Midbrain (tissue), 1 donor: ENCODE measurements around the gene CACNA1S.

Source experiments
- DNase-seq: peaks from one replicate; lab custom pipeline; 2025; lab: John Stamatoyannopoulos, UW

The CACNA1S gene

GRCh38 chr1:201026836-201027235, 85.4 kb downstream of the CACNA1S start:
- DNase-seq = peak; percentile 12

DNA sequence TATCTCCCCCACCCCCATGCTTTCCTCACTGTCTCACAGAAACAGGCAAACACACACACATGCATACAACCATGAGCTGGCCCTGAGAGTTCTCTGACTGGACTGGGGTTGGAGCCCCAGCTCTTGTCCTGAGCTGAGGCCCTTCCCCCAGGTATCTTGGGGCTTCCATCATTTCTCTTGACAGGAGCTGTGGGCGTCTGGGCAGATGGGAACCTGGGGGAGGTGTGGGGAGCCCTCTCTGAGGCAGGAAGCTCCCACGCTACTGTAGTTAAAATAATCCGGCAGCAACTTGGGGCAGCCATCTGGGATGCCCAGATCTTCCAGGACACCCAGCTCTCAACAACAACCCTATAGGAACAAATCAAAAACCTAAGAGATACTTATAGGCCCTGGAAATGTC, 86.0 kb downstream of the CACNA1S start:
- DNase-seq = no peak

- DNase-seq = no peak
Observed at GRCh38 chr1:201025571-201026002, 86.6 kb downstream of the CACNA1S start.

DNA sequence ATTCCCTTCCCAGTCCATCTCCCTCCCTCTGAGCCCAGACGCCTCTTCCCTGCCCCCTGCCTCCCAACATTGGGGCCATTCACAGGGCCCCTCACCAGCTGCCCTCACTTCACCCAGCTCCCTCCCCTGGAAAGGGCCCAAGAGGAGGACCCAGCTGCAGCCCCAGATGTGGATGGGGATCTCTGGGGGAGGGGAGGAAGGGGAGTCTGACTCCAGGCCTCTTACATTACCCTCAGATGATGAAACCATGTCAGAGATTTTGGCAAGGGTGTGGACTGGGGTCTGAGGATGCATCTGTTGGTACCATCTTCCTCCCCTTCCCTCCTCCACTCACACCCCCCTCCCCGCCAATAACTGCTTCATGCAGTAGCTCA, 87.6 kb downstream of the CACNA1S start:
- peak; percentile 20 for DNase-seq

- no peak for DNase-seq
Observed at GRCh38 chr1:201023920-201024624, 88.2 kb downstream of the CACNA1S start.

- DNase-seq = peak; percentile 82
Observed at GRCh38 chr1:201023517-201023902, 88.7 kb downstream of the CACNA1S start, which contains the start of gene KIF21B. Gene KIF21B (minus strand): TSS chr1:201023714. CDS start chr1:201023383, 331 bp downstream.

DNA sequence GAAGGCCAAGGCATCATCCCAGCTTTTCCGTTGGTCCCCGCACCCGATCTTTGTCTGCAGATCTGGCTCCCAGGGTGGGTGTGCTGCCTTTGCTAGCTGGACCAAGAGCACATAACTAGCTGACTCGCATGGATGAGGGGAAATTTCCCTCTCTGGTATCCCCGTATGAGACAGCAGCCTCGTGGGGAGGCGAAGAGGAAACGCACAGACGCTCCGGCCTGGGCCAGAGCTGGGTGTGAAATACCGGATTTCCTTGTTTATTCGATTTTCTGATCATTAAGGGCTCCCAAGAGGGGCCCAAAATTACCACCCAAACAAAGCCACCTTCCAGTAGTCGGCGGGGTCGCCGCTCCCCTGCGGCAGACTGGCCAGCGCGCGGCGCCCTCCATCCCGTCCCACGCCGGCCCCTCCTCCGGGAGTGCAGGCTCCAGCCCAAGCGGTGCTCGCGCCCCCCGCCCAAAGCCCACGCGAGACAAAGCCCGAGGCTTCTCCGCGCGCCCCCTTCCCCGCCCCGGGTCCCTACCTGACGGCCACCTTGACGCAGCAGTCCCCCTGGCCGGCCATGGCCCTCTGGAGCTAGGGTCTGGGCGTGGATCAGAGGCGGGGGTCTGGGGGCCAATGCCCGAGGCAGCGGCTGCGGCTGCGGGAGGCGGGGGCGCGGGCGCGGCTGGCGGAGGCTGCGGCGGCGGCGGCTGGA, 89.3 kb downstream of the CACNA1S start:
- DNase-seq = peak; percentile 35

GRCh38 chr1:201022493-201022819, 89.8 kb downstream of the CACNA1S start:
- DNase-seq = no peak

DNA sequence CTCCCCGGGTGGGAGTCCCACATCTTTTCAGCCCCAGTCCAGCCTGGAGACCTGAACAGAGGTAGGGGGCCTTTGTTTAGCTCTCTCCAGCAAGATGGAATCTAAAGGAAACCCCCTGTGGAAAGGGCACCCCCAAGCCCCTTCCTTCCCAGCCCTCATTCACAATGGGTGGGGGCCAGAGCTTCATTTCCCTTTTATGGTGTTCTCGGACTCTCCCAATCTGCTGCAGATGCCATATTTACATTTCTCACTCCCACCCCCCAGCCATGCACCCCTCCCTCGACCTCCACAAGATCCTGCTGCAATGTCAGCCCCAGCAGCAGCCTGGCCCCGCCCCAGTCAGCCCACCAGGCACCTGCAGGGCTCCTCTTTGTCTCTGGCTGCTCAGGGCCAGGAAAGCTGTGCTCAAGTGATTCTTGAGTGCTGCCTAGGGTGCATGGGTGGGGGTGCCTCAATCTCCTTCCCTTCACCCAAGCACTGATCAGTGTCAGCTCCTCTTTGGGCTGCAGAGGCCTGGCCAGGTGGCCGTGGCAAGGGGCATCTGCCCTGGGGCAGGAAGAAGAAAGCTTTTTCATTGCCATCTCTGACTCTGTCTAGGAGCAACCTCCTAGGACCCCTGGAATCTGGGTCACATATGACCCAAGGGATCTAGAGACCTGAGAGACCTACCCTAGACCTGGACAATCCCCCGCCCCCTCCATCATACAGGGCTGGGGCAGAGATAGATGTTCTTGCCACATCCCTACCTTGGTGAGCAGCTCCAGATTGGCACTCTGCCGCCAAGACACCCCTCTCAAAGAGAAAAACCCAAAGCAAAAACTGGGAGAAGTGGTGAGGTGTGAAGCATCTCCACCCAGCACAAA, 90.4 kb downstream of the CACNA1S start:
- DNase-seq = no peak

DNA sequence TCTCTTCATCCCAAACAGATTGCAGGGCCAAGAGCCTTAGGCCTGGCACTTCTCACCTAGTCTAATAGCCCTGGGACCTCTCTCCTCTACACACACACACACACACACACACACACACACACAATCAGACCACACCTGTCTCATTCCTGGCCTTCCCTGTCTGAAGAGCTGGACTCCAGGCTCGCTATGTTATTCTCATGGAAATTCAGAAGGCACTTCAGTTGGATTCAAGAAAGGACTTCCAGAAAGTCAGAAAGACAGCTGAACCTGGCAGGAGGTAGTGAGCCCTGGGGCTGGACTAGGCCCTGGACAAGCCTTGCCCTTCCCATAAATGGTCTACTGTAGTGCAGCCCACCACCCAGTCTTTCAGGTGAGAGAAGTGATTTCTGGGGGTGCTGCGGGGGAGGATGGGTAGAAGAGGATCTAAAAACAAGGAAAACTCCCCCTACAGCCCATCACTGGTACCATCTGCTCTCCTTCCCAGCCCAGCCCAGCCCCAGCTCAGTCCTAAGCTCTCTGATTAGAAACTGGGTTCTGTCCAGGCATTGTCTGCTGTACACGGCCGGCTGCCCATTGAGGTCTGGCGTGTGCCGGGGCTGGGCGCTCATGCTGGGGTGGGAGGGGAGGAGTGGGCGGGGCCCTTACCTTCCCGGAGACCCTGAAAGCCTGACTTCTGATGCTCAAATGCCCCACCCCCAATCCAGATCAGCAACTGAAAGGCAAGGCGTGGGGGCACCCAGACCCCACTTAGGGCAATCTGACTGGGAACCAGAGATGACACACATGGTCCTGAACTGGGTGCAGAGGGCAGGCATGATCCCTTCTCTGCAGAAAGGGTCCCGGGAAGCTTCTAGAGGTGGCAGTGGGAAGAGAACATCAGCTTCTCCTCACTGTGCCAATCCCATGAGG, 91.3 kb downstream of the CACNA1S start:
- peak; percentile 41 for DNase-seq

DNA sequence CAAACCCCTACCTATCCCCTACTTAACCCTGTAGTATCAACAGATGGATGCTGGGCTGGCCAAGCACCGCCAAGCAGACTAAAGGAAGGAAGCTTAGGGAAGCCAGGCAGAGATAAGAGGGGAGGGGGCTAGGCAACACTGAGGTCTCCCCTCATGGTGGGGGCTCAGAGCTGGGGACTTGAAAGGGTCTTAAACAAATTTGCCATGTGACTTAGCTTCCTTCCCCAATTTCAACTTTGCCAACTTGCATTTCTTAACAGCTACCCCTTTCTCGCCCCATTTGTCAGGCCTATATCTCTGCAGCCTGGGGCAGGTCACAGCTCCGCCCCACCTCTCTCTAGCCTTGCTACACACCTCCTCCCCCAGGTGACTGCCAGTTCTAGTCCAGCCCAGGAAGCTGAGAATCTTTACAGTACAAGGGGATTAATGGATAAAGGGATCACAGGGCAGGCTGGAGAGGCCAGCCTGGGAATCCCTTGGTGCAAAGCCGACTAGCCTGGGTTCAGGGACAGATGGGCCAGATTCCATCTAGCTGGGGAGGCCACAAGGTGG, 92.1 kb downstream of the CACNA1S start:
- DNase-seq = no peak

DNA sequence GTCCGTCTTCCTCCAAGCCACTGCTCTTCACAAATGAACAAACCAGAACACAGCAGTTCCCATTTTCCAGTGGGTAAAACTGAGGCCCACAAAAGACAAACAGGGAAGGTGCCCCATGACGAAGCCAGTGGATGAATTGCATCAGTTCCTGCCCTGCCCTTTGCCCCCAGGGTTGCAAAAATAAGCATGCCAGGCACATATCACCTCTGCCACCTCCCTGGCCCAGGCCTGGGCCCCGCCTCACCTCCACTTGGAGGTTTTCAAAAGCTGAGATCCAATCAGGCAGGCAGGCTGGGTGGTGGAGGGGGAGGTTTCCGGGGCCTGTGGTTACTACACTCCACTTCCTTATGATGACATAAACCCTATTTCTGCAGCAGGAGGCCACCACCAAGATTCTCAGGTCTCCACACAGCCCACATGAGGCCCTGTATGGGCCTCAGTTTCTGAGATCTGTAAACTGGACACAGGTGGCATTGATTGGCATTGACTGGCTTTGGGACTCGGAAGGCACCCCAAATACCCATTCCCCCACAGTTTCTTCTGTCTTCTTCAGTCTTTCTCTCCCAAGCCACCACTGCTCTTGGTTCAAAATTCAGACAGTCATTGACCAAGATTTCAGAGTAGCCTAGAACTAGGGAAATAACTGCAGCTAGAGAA, 92.8 kb downstream of the CACNA1S start:
- DNase-seq = peak; percentile 30

DNA sequence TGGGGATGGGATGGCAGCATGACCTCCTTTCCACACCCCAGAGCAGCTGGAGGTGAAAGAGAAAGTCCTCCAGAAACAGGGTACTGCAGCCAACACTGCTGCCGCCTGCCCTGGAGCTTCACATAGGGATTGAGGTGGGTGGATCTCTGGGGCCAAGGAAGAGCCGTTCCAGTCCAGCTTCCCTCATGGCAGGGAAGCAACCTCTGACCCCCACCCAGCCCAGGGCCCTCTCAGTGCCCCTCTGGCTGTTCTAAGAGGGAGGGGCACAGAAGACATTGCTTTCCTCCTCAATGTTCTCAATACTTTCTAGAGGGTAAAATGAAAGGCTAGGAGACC, 94.4 kb downstream of the CACNA1S start:
- no peak for DNase-seq

DNA sequence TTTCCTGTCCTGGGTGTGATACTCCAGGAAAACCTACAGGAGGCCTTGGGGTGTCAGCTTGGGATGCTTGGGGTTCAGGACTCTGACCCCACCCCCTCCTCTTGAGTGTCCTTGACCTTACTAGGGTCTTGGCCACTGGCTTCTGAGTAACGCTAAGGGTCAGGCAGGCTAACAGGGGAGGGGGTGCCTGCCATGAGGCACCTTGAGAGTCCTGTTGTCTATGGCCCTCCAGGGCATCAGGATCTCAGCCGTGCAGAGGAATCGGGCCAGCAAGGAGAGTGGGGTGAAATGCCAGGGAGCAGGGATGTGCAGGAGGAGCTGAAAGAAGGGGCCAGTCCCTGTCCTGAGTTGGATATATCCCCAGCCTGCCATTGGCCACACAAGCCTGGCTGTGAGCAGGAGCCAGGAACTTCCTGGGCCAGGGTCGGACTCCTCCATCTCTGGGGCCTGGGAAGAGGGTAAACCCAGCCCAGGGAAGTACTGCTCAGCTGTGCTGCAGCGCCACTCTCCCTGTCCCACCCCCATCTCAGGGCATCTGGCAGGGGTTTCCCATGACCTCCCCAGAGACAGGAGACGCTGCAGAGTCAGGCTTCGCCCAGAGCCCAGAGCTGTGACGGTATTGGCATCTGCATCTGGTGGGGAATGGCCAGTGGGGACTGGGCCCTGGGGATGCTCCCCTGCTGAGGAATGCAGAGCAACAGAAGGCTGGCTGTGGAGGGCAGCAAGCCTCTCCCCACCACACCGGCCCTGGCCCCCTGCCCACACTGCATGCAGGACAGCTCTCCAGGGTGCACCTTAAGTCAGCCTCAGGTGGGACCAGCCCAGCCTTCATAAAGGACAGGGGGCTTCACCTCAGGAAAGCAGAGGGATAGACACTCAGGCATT, 95.0 kb downstream of the CACNA1S start:
- peak; percentile 9 for DNase-seq

DNA sequence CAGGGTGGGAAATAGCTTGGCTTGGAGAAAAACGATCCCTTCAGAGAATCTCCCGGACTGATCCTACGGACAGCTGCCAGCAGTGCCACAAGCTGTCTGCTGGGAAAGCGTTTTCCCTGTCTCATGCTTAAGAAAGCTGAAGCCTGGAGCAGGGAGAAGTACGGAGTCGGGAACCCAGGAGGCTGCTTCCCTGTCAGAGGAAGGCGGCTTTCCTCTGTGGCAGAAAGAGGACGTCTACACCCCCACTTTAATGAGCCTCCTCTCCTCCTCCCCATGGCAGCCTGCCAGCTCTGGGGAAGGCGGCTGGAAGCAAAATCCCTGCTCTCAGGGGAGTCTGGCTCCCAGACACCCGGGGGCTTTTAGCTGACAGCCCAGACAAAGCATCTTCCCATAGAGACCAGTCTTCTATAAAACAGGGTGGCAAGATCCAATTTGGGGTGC, 96.0 kb downstream of the CACNA1S start:
- peak; percentile 65 for DNase-seq

- no peak for DNase-seq
Observed at GRCh38 chr1:201015551-201016091, 96.6 kb downstream of the CACNA1S start.

DNA sequence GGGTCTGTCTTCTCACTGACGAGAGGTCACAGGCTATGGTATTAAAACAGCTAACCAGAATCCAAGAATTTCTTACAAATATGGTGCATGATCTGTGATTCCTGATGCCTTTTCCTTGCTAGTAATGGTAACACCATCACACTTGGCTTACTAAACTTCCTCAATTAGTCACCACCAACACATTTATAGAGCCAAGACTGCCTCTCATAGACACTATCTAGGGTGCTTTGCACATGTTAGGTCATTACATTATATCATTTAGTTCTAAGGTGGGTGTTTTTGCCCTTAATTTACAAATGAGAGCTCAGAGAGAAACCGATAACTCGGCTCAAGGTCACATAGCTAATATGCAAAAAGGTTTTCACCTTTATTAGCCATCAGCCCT, 97.4 kb downstream of the CACNA1S start:
- no peak for DNase-seq

- peak; percentile 57 for DNase-seq
Observed at GRCh38 chr1:201013991-201014815, 98.0 kb downstream of the CACNA1S start.

DNA sequence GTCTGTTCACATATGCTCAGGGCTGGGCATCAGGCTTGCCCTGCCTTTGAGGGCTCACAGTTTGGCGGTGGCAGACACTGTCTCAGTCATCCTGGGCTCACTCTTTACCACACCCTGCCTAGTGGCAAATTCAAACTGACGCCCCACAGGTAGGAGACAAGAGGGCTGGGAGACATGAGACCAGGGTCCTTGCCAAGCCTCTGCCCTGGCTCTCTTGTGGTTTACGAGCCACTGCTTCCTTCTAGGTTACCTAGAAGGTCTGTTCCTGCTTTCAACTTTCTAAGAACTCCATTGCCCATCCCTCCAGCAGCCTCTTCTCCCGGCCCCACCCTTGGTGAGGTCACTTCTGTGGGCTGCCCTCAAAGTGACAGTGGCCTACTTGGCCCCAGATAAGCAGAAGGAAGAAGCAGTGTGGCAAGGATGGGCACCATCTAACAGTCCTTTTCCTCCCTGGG, 99.2 kb downstream of the CACNA1S start:
- no peak for DNase-seq
